K562 (cell line): ENCODE data around the gene ZNF584. TPM values are rescaled to one million over a fixed set of nuclear protein-coding genes. Genes with fewer than 3 reads are reported as not detected.

Experiments
- CREB1 ChIP-seq, 2 experiments: sonication (generic) in 1 of 2; formaldehyde crosslinking in 1 of 2; IDR thresholded peaks; 2 replicates each; pipeline versions ENCODE4 v1.6.1 to v1.8.0; 2012 to 2022; ENCODE audit warnings: inconsistent platforms in 1 of 2, mild to moderate bottlenecking in 1 of 2, missing genetic modification reagents in 1 of 2, moderate library complexity in 1 of 2
- GABPA ChIP-seq: fragments of 200-800 bp; sonication (Bioruptor generic); conservative IDR thresholded peaks from 2 replicates; pipeline ENCODE4 v1.6.1; 2016; ENCODE audit warnings: low read depth, missing genetic modification characterization, missing compliant biosample characterization
- GTF2E2 ChIP-seq: fragments of 200-800 bp; sonication (Bioruptor generic); IDR thresholded peaks from 2 replicates; pipeline ENCODE4 v1.6.1; 2016; ENCODE audit warnings: missing genetic modification characterization, missing compliant biosample characterization
- HDAC2 ChIP-seq: fragments of 450-650 bp; IDR thresholded peaks from 2 replicates; pipeline ENCODE4 v1.6.1; 2016; ENCODE audit warnings: mild to moderate bottlenecking
- JUN ChIP-seq, 2 experiments: sonication (generic) in 1 of 2; formaldehyde crosslinking in 1 of 2; IDR thresholded peaks; 2 replicates each; pipeline versions ENCODE4 v1.6.1 to v1.8.0; 2012 to 2022; ENCODE audit warnings: borderline replicate concordance in 2 of 2, mild to moderate bottlenecking in 2 of 2, improper control_type of control experiment in 1 of 2, low read depth in 1 of 2, low read length in 1 of 2, missing genetic modification reagents in 1 of 2
- JUND ChIP-seq, 2 experiments: IDR thresholded peaks; 2 replicates in 1 of 2; 3 replicates in 1 of 2; pipeline ENCODE4 v1.6.1; 2011; ENCODE audit warnings: borderline replicate concordance in 2 of 2, low read depth in 2 of 2, low read length in 2 of 2, improper control_type of control experiment in 1 of 2, missing biosample characterization in 1 of 2, missing genetic modification characterization in 1 of 2, missing genetic modification reagents in 1 of 2
- PHF8 ChIP-seq: fragments of 200-600 bp; sonication (generic); IDR thresholded peaks from 2 replicates; pipeline ENCODE4 v1.6.1; 2012; ENCODE audit warnings: mixed run types, mild to moderate bottlenecking, inconsistent platforms, low read length, moderate library complexity, borderline replicate concordance
- RAD21 ChIP-seq, 2 experiments: fragments of 250-450 bp in 1 of 2; fragments of 450-650 bp in 1 of 2; sonication (Bioruptor Pico) in 1 of 2; formaldehyde crosslinking in 1 of 2; IDR thresholded peaks in 1 of 2; conservative IDR thresholded peaks in 1 of 2; 2 replicates each; pipeline versions ENCODE4 v1.4.0 to v1.8.0; 2020 to 2022; ENCODE audit warnings: mild to moderate bottlenecking in 2 of 2, moderate library complexity in 1 of 2
- RBM22 ChIP-seq: fragments of 200-400 bp; formaldehyde crosslinking; IDR thresholded peaks from 2 replicates; pipeline ENCODE4 v1.6.1; 2018; ENCODE audit warnings: low read length, low read depth; ENCODE audit not compliant: poor library complexity, severe bottlenecking
- SMARCC2 ChIP-seq: fragments of 450-650 bp; IDR thresholded peaks from 2 replicates; pipeline ENCODE4 v1.6.1; 2017; ENCODE audit warnings: antibody characterized with exemption, moderate library complexity, mild to moderate bottlenecking, low read depth
- ZFX ChIP-seq: sonication (generic); formaldehyde crosslinking; IDR thresholded peaks from 2 replicates; pipeline ENCODE4 v1.8.0; 2022; ENCODE audit warnings: mild to moderate bottlenecking, missing genetic modification reagents, moderate library complexity
- ZNF76 ChIP-seq: fragments of 250-450 bp; sonication (Bioruptor Pico); IDR thresholded peaks from 2 replicates; pipeline ENCODE4 v1.4.0; 2020; ENCODE audit warnings: mild to moderate bottlenecking, moderate library complexity, borderline replicate concordance
- ZNF77 ChIP-seq: fragments of 250-450 bp; sonication (Bioruptor Pico); IDR thresholded peaks from 2 replicates; pipeline ENCODE4 v1.5.0; 2020
- polyA plus RNA-seq, 8 experiments: library from polyadenylated mRNA; depleted of rRNA in 4 of 8; stranded (reverse) in 5 of 8; unstranded in 3 of 8; fragments of >200 nt; fragmentation: Nextera tagmentation in 2 of 8; fragmentation: Illumina TruSeq in 1 of 8; extraction: Ambion mirVana in 2 of 8; extraction: Trizol in 1 of 8; gene quantifications; 2 replicates each; pipeline versions ENCODE4 v1.2.1 to v1.2.3, GENCODE V29; 2011 to 2014; ENCODE audit warnings: inconsistent platforms in 1 of 8, missing spikeins in 1 of 8
- total RNA-seq, 7 experiments: library from RNA; depleted of rRNA in 6 of 7; stranded (reverse); fragments of >200 nt in 6 of 7; fragmentation: Illumina TruSeq in 2 of 7; extraction: Trizol in 2 of 7; gene quantifications; 2 replicates each; pipeline versions ENCODE4 v1.2.1 to v1.2.3, GENCODE V29; 2011 to 2021; ENCODE audit warnings: low replicate concordance in 1 of 7
- TF ChIP-seq, protein P1 (sequence below): fragments of 450-650 bp; IDR thresholded peaks from 2 replicates; pipeline ENCODE4 v1.7.1; 2018; ENCODE audit warnings: mild to moderate bottlenecking, low read depth; ENCODE audit not compliant: partially characterized antibody
- TF ChIP-seq, protein P2 (sequence below): fragments of 250-450 bp; sonication (Bioruptor Pico); IDR thresholded peaks from 2 replicates; pipeline ENCODE4 v1.4.0; 2020; ENCODE audit warnings: mild to moderate bottlenecking, moderate library complexity, borderline replicate concordance
- TF ChIP-seq, protein P3 (sequence below): fragments of 450-650 bp; IDR thresholded peaks from 2 replicates; pipeline ENCODE4 v1.6.1; 2016; ENCODE audit warnings: antibody characterized with exemption

ZNF584 gene
- total and polyA plus RNA-seq, 9 of the 15 experiments (the other 6 are each of a cell fraction or from before 2014, with no cell fraction given): 5.8 to 43.4 (median 24.6) TPM

DNA sequence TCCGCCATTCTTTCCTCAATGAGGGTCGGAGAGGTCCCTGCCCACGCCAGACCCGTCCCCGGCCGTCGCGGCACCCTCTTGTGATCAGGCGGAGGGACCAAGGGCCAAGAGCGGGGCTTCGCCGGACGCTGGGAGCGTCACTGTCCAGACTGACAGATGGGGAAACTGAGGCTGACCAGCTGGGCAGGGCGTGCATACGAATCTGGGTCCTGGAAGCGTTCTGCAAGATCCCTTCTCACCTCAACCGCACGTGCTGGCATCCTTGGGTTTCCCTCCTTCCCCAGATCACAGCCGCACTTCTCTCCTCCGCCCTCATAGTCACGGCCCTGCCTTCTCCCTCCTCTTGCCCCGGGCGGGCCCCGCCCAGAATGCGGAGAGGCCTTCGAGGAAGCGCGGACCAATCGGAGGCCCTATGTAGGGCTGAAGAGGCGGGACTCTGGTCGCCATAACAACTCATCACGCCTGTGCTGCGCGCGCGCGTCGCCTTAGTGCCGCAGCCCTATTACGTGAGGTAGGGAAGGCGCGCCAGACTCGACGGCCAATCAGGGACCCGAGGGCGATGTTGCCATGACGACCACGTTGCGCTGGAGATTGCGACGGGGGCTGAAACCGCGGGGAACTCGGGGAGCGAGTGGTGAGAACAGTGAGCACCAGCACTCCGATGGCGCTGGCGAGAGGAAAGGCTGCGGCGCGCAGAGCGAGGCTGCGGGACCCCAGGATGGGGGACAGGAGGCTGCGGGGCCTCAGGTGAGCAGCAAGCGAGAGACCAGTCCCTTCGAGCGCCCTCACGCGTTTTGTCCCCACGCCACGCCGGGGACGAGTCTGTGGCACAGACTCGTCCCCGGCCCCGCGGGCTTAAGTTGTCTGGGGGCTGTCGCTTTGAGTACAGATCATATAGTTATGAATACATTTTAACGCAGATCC is 7.3 kb upstream of the ZNF584 start (continued):
- TF ChIP-seq GABPA (tag) (peak; percentile 45; the same call in 1 of the 2 replicates), JUND (IDR thresholded peaks at IDR 0.05; ENCODE audit: borderline replicate concordance, low read depth, low read length) (0 out of 2 replicates have a peak, but pooled peaks have one; percentile 4), JUND (tag; IDR thresholded peaks at IDR 0.05; ENCODE audit: borderline replicate concordance, low read depth, low read length) (no peak; the same call in 2 of the 3 replicates), JUN (IDR thresholded peaks at IDR 0.05; ENCODE audit: borderline replicate concordance, low read depth, low read length) (0 out of 2 replicates have a peak, but pooled peaks have one; percentile 21), JUN (CRISPR knock-in tag; IDR thresholded peaks at IDR 0.05; ENCODE audit: borderline replicate concordance) (no peak), PHF8 (peak; percentile 87; the same call in 1 of the 2 replicates), RBM22 (peak; percentile 100), ZNF77 (CRISPR knock-in tag) (no peak), CREB1 (IDR thresholded peaks at IDR 0.05) (peak; percentile 98), CREB1 (CRISPR knock-in tag; IDR thresholded peaks at IDR 0.05) (peak; percentile 98), RAD21 (CRISPR knock-in tag; conservative IDR thresholded peaks at IDR 0.05 in 1 of 2, IDR thresholded peaks at IDR 0.05 in 1 of 2) (peak in 1 of 2 experiments; percentile 14; a peak in 2 of 4 replicates), ZFX (CRISPR knock-in tag) (peak; percentile 25; the same call in 1 of the 2 replicates), SMARCC2 (no peak), GTF2E2 (tag) (peak; percentile 66; the same call in 1 of the 2 replicates), ZNF76 (no peak), HDAC2 (peak; percentile 53; the same call in 1 of the 2 replicates)
- TF ChIP-seq, protein P1, sequence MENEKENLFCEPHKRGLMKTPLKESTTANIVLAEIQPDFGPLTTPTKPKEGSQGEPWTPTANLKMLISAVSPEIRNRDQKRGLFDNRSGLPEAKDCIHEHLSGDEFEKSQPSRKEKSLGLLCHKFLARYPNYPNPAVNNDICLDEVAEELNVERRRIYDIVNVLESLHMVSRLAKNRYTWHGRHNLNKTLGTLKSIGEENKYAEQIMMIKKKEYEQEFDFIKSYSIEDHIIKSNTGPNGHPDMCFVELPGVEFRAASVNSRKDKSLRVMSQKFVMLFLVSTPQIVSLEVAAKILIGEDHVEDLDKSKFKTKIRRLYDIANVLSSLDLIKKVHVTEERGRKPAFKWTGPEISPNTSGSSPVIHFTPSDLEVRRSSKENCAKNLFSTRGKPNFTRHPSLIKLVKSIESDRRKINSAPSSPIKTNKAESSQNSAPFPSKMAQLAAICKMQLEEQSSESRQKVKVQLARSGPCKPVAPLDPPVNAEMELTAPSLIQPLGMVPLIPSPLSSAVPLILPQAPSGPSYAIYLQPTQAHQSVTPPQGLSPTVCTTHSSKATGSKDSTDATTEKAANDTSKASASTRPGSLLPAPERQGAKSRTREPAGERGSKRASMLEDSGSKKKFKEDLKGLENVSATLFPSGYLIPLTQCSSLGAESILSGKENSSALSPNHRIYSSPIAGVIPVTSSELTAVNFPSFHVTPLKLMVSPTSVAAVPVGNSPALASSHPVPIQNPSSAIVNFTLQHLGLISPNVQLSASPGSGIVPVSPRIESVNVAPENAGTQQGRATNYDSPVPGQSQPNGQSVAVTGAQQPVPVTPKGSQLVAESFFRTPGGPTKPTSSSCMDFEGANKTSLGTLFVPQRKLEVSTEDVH: peak; percentile 67
- TF ChIP-seq, protein P2, sequence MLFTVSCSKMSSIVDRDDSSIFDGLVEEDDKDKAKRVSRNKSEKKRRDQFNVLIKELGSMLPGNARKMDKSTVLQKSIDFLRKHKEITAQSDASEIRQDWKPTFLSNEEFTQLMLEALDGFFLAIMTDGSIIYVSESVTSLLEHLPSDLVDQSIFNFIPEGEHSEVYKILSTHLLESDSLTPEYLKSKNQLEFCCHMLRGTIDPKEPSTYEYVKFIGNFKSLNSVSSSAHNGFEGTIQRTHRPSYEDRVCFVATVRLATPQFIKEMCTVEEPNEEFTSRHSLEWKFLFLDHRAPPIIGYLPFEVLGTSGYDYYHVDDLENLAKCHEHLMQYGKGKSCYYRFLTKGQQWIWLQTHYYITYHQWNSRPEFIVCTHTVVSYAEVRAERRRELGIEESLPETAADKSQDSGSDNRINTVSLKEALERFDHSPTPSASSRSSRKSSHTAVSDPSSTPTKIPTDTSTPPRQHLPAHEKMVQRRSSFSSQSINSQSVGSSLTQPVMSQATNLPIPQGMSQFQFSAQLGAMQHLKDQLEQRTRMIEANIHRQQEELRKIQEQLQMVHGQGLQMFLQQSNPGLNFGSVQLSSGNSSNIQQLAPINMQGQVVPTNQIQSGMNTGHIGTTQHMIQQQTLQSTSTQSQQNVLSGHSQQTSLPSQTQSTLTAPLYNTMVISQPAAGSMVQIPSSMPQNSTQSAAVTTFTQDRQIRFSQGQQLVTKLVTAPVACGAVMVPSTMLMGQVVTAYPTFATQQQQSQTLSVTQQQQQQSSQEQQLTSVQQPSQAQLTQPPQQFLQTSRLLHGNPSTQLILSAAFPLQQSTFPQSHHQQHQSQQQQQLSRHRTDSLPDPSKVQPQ: no peak
- TF ChIP-seq, protein P3, sequence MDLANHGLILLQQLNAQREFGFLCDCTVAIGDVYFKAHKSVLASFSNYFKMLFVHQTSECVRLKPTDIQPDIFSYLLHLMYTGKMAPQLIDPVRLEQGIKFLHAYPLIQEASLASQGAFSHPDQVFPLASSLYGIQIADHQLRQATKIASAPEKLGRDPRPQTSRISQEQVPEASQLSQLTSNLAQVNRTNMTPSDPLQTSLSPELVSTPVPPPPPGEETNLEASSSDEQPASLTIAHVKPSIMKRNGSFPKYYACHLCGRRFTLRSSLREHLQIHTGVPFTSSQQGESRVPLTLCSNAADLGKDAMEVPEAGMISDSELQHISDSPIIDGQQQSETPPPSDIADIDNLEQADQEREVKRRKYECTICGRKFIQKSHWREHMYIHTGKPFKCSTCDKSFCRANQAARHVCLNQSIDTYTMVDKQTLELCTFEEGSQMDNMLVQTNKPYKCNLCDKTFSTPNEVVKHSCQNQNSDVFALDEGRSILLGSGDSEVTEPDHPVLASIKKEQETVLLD: peak; percentile 87
